HEK293T (cell line): ENCODE measurements around the gene DIAPH3.

Experiments
- CTCF ChIA-PET: fragments of 350-600 bp; formaldehyde crosslinking; extraction: SDS; loops from one replicate; lab custom pipeline; 2021; ENCODE audit warnings: antibody characterized with exemption, inconsistent platforms; lab: Yijun Ruan, JAX
- POLR2A ChIA-PET: fragments of 350-600 bp; formaldehyde crosslinking; extraction: SDS; loops from one replicate; lab custom pipeline; 2020; ENCODE audit warnings: antibody characterized with exemption, inconsistent platforms; lab: Yijun Ruan, JAX
- DNase-seq: peaks from one replicate; pipeline ENCODE4 v3.0.0; 2012; ENCODE audit warnings: mixed read lengths; ENCODE audit errors: extremely low spot score
- ARNT ChIP-seq: fragments of 450-650 bp; IDR thresholded peaks from 2 replicates; pipeline ENCODE4 v1.6.1; 2017; ENCODE audit warnings: mild to moderate bottlenecking
- BHLHE40 ChIP-seq: fragments of 450-650 bp; IDR thresholded peaks from 2 replicates; pipeline ENCODE4 v1.6.1; 2016; ENCODE audit warnings: mild to moderate bottlenecking, moderate library complexity, borderline replicate concordance
- CTBP1 ChIP-seq: fragments of 450-650 bp; IDR thresholded peaks from 2 replicates; pipeline ENCODE4 v1.6.1; 2016; ENCODE audit warnings: borderline replicate concordance
- ELF4 ChIP-seq: fragments of 450-650 bp; IDR thresholded peaks from 2 replicates; pipeline ENCODE4 v1.6.1; 2017; ENCODE audit warnings: antibody characterized with exemption
- FOXA1 ChIP-seq: fragments of 450-650 bp; IDR thresholded peaks from 2 replicates; pipeline ENCODE4 v1.6.1; 2016; ENCODE audit warnings: mild to moderate bottlenecking
- FOXK2 ChIP-seq: fragments of 450-650 bp; IDR thresholded peaks from 2 replicates; pipeline ENCODE4 v1.6.1; 2016; ENCODE audit warnings: mild to moderate bottlenecking
- FOXM1 ChIP-seq: fragments of 450-650 bp; IDR thresholded peaks from 2 replicates; pipeline ENCODE4 v1.6.1; 2017; ENCODE audit warnings: mild to moderate bottlenecking, borderline replicate concordance
- HDGF ChIP-seq: fragments of 450-650 bp; IDR thresholded peaks from 2 replicates; pipeline ENCODE4 v1.6.1; 2017; ENCODE audit warnings: antibody characterized with exemption, borderline replicate concordance
- L3MBTL2 ChIP-seq: fragments of 450-650 bp; conservative IDR thresholded peaks from 2 replicates; pipeline ENCODE4 v1.6.1; 2016; ENCODE audit warnings: mild to moderate bottlenecking
- LEF1 ChIP-seq: fragments of 450-650 bp; IDR thresholded peaks from 2 replicates; pipeline ENCODE4 v1.6.1; 2017; ENCODE audit warnings: mild to moderate bottlenecking, borderline replicate concordance
- NFRKB ChIP-seq: fragments of 450-650 bp; IDR thresholded peaks from 2 replicates; pipeline ENCODE4 v1.6.1; 2016; ENCODE audit warnings: mild to moderate bottlenecking, moderate library complexity
- PKNOX1 ChIP-seq: fragments of 450-650 bp; IDR thresholded peaks from 2 replicates; pipeline ENCODE4 v1.6.1; 2016
- SP1 ChIP-seq: fragments of 450-650 bp; IDR thresholded peaks from 2 replicates; pipeline ENCODE4 v1.6.1; 2017
- SUZ12 ChIP-seq: fragments of 450-650 bp; IDR thresholded peaks from 2 replicates; pipeline ENCODE4 v1.6.1; 2016; ENCODE audit warnings: mild to moderate bottlenecking
- TARDBP ChIP-seq: fragments of 450-650 bp; IDR thresholded peaks from 2 replicates; pipeline ENCODE4 v1.6.1; 2016
- ZNF384 ChIP-seq: fragments of 450-650 bp; IDR thresholded peaks from 2 replicates; pipeline ENCODE4 v1.6.1; 2016

The DIAPH3 gene

DNA sequence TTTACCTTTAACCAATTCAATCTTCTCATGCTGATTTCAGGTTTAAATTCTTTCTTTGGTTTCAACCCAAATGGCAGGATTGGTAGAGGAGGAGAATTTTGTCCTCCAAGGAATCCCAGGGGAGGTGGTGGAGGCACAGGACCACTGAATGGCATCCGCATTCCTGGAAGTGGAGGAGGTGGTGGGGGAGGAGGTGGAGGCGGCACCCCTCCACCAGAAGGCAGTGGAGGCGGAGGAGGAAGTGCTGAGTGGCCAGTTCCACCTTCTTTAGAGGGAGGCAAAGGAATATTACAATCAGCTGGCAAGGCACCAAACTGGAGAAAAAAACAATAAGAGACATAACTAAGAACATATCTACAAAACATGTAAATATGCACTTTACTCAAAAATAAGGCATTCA lies 192.9 kb downstream of the DIAPH3 start:
- no peak for DNase-seq
- POLR2A ChIA-PET = no interaction called here
- TF ChIP-seq HDGF (no peak), SUZ12 (no peak), ZNF384 (no peak), LEF1 (no peak), ELF4 (no peak), ARNT (no peak), L3MBTL2 (no peak), TARDBP (no peak), PKNOX1 (no peak), SP1 (no peak), FOXK2 (no peak), NFRKB (no peak), CTBP1 (no peak), FOXM1 (no peak), BHLHE40 (no peak), FOXA1 (no peak)
- CTCF ChIA-PET = no interaction called here

- DNase-seq = no peak
- ChIA-PET CTCF (no interaction called here), POLR2A (no interaction called here)
- TF ChIP-seq SP1 (no peak), HDGF (no peak), TARDBP (no peak), BHLHE40 (no peak), L3MBTL2 (no peak), ZNF384 (no peak)
Observed at GRCh38 chr13:59963827-59964226, 199.9 kb downstream of the DIAPH3 start.

GRCh38 chr13:59963383-59963782 lies 200.3 kb downstream of the DIAPH3 start:
- ChIA-PET POLR2A (no interaction called here), CTCF (no interaction called here)
- TF ChIP-seq FOXM1 (no peak), LEF1 (no peak), CTBP1 (no peak), HDGF (no peak)
- DNase-seq = no peak

DNA sequence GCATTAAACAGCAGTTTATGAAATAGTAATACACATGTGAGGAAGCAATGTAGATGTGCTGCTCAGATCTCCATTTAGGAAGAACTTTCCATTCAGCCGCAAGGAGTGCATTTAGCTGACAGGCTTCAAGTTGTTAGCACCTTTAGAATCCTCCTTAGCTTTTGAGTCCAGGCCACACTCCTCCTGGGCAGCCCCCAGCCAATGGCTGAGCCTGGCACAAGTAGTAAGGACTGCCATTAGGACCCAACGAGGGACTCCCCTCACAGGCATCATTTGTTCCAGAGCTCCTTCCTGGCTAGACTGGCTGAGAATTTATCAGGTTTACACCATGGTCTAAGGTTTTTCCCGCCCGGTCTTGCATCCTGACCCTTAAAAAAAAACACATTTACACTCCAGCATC lies 201.4 kb downstream of the DIAPH3 start:
- CTCF ChIA-PET = interaction anchor here (1.0 kb wide), 1 partner anchor 11 kb away, joined by 3 read pairs; no protein-coding TSS in a partner anchor
- POLR2A ChIA-PET = no interaction called here
- DNase-seq = no peak
- TF ChIP-seq BHLHE40 (no peak), NFRKB (no peak), LEF1 (no peak), PKNOX1 (no peak), ARNT (no peak), SP1 (no peak)

DNA sequence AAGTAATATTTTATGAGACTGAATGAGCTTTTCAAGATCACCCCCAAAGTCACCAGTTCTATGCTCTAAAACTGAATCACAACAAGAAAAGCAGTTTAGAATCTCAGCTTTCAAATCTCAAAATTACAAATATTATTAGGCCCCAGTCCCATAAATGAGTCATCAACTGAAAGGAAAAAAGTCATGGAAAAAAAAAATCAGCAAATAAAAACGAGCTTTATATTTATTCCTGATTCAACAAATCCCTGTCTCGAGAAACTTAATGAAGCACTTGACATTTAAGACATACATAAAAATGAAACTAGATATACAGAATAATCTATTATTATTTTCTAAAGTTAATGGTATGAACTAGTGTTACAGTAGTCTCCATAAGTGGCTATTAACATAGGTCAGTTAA lies 203.0 kb downstream of the DIAPH3 start:
- no peak for DNase-seq
- ChIA-PET POLR2A (no interaction called here), CTCF (no interaction called here)
- TF ChIP-seq SP1 = no peak
- TF ChIP-seq SUZ12 = no peak
- no peak for TF ChIP-seq FOXM1
- no peak for TF ChIP-seq TARDBP
- TF ChIP-seq L3MBTL2 = no peak
- no peak for TF ChIP-seq FOXA1
- no peak for TF ChIP-seq CTBP1
- no peak for TF ChIP-seq FOXK2
- TF ChIP-seq BHLHE40 = no peak
- TF ChIP-seq LEF1 = no peak
- TF ChIP-seq ELF4 = no peak
- TF ChIP-seq NFRKB = no peak
- TF ChIP-seq PKNOX1 = no peak
- no peak for TF ChIP-seq ZNF384
- no peak for TF ChIP-seq HDGF
- no peak for TF ChIP-seq ARNT

DNA sequence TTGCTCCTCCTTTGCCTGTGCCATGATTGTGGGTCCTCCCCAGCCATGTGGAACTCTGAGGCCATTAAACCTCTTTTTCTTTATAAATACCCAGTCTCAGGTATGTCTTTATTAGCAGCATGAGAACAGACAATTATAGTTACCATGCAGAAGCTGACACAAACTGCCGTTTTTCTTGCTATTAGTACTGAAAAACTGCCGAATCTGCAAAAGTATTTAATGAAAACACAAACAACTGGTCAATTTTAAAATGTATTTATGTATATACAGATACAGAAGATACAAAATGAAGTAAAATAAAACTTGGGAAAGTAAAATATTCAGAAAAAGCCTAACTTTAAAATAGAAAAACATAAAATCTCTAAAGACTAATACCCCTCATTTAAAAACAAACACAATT lies 206.3 kb downstream of the DIAPH3 start:
- POLR2A ChIA-PET = no interaction called here
- CTCF ChIA-PET = no interaction called here
- TF ChIP-seq ELF4 (no peak), LEF1 (no peak), FOXM1 (no peak), ARNT (no peak), CTBP1 (no peak), FOXK2 (no peak), HDGF (no peak), NFRKB (no peak), TARDBP (no peak), L3MBTL2 (no peak), SUZ12 (no peak), BHLHE40 (no peak), ZNF384 (no peak), FOXA1 (no peak), SP1 (no peak), PKNOX1 (no peak)
- DNase-seq = no peak
